Heart right ventricle (tissue), 16 donors: ENCODE results near the gene GHRH. TPM values are rescaled to one million over a fixed set of nuclear protein-coding genes. Genes with fewer than 3 reads are reported as not detected.

Experiments used
- ATAC-seq, 8 donors: fragments of 200-7000 bp; cut with Tn5 transposase; one replicate each; pipeline ENCODE4 v1.9.1; 2020; ENCODE audit warnings: mild to moderate bottlenecking in 8 of 8, moderate library complexity in 8 of 8, moderate number of reproducible peaks in 1 of 8
- DNase-seq, 2 donors: peaks; one replicate each; pipeline ENCODE4 v3.0.0-alpha.2; 2020
- H3K27ac ChIP-seq, 10 donors: fragments of 200-600 bp; sonication (generic) in 2 of 10; one replicate each; pipeline versions ENCODE4 v1.5.0 to v1.8.0; 2020 to 2022; ENCODE audit warnings: mild to moderate bottlenecking in 3 of 10
- H3K27me3 ChIP-seq, 7 donors: fragments of 200-600 bp; one replicate each; pipeline ENCODE4 v1.8.0; 2021 to 2022; ENCODE audit warnings: mild to moderate bottlenecking in 2 of 7
- H3K36me3 ChIP-seq, 9 donors: fragments of 200-600 bp; sonication (generic) in 1 of 9; one replicate each; pipeline versions ENCODE4 v1.5.0 to v1.8.0; 2020 to 2022; ENCODE audit warnings: mild to moderate bottlenecking in 2 of 9
- H3K4me1 ChIP-seq, 9 donors: fragments of 200-600 bp; sonication (generic) in 1 of 9; one replicate each; pipeline versions ENCODE4 v1.5.0 to v1.8.0; 2020 to 2022; ENCODE audit warnings: mild to moderate bottlenecking in 4 of 9
- H3K4me3 ChIP-seq, 10 donors: fragments of 200-600 bp; sonication (generic) in 2 of 10; one replicate each; pipeline versions ENCODE4 v1.5.0 to v1.8.0; 2020 to 2022; ENCODE audit warnings: mild to moderate bottlenecking in 7 of 10, moderate library complexity in 2 of 10
- H3K9me3 ChIP-seq, 11 donors: fragments of 200-600 bp in 10 of 11; sonication (generic) in 2 of 11; one replicate each; pipeline versions ENCODE4 v1.5.0 to v1.8.0; 2013 to 2022; ENCODE audit warnings: mild to moderate bottlenecking in 2 of 11, control low read depth in 1 of 11, moderate library complexity in 1 of 11
- CTCF ChIP-seq, 9 donors: fragments of 200-600 bp; sonication (generic) in 2 of 9; IDR thresholded peaks; one replicate each; pipeline versions ENCODE4 v1.5.0 to v1.8.0; 2021 to 2022; ENCODE audit warnings: antibody characterized with exemption in 9 of 9, mild to moderate bottlenecking in 5 of 9, moderate library complexity in 1 of 9
- WGBS, 2 donors: extraction: QIAGEN DNeasy Blood & Tissue Kit; methylation state at CpG; one replicate each; pipeline ENCODE4 v1.1.7; 2013; ENCODE audit warnings: inconsistent platforms in 1 of 2; 5-methylcytosine and 5-hydroxymethylcytosine counted together
- intact Hi-C, 10 donors: fragments of 100-400 bp; cut with DNase I; formaldehyde crosslinking; loops; one replicate each; pipeline versions ENCODE4 v1.11.1 to v1.14.2; 2022
- polyA plus RNA-seq, 2 donors: library from polyadenylated mRNA; stranded (reverse); fragments of 200-250 nt; gene quantifications; one replicate each; pipeline ENCODE4 v1.2.3, GENCODE V29; 2013
- total RNA-seq, 10 donors: library from RNA; stranded (reverse); fragmentation: NEBNext Ultra II Directional in 3 of 10; extraction: Animal tissue kit (Norgen Biotek cat#: 25700) in 3 of 10; gene quantifications; one replicate each; pipeline versions ENCODE4 v1.2.1 to v1.2.4, GENCODE V29; 2021 to 2023
- donor health status: Arrhythmogenic right ventricular cardiomyopathy.
- donor health status: ischemic (EF 13 %, LVEDD 7.1; RV severe dilation, severe dysfunction).
- donor health status: healthy with polysubstance abuse.
- donor health status: DM: no; HTN: yes; CAD: no.
- donor health status: DM: no; HTN: no; CAD: no.
- donor health status: ischemic (EF 25% LVEDD 6.9; RV normal size, moderate dysfunction).
- donor health status: ischemic (EF 25% LVEDD 5.7; RV mildly dilated, moderate dysfunction).
- donor health status: healthy.
- donor health status: DM: yes; HTN: yes; CAD: no.
- donor health status: Ischemic cardiomyopathy.
- donor health status: ischemic (EF 35%, LVEDD 5.7; RV mildly dilated, moderate dysfunction).
- donor health status: nonischemic (EF 11% LVEDD 7.7; RV severe dilation, severe dysfunction).
- donor health status: DM: yes; HTN: yes; CAD: no.
- donor health status: PGD.
- donor health status: ischemic (EF 29% LVEDD 5.4; RV normal size, mild dysfunction).
- donor health status: nonischemic (EF 23%, LVEDD 6.1; RV moderate dilation, normal function).

The GHRH gene
- total and polyA plus RNA-seq, 12 donors = 0.85 to 2.5 (median 1.8) TPM; not detected in 9

GRCh38 chr20:37273988-37274387 lies 12.4 kb upstream of the GHRH start:
- H3K4me3 ChIP-seq = no peak overlapping the region
- 100% methylated on average over 1 of the region's 1 CpG for WGBS, 2 donors
- TF ChIP-seq CTCF (IDR thresholded peaks at IDR 0.05) = no peak
- intact Hi-C loops = loop anchor here in 3 of 10 donors (2.0 to 5.0 kb wide), 4 partner anchors 108 to 261 kb away; no protein-coding TSS in a partner anchor
- H3K27me3 ChIP-seq = no peaks in the 10 kb centered on the region
- DNase-seq (no peak), ATAC-seq (no peak)
- H3K27ac ChIP-seq = peak overlapping the region in 1 of 10 donors; percentile 58
- no peaks in the 10 kb centered on the region for H3K36me3 ChIP-seq
- H3K4me1 ChIP-seq = peaks cover 0 to 44% (median 8%) of the 10 kb centered on the region in 9 donors
- H3K9me3 ChIP-seq = no peaks in the 10 kb centered on the region

- H3K27me3 ChIP-seq = no peaks in the 10 kb centered on the region
- DNase-seq = no peak
- intact Hi-C loops = loop anchor here in 3 of 10 donors (2.0 to 5.0 kb wide), 4 partner anchors 111 to 263 kb away; no protein-coding TSS in a partner anchor
- H3K4me1 ChIP-seq = peaks cover 0 to 31% (median under 1%) of the 10 kb centered on the region in 9 donors
- no peaks in the 10 kb centered on the region for H3K9me3 ChIP-seq
- WGBS, 2 donors = 84 to 90% methylated on average over 3 of the region's 3 CpGs
- TF ChIP-seq CTCF (IDR thresholded peaks at IDR 0.05) = no peak
- H3K4me3 ChIP-seq = no peak overlapping the region
- ATAC-seq = no peak
- H3K36me3 ChIP-seq = no peaks in the 10 kb centered on the region
- peak overlapping the region in 1 of 10 donors; percentile 82 for H3K27ac ChIP-seq
Observed at GRCh38 chr20:37271421-37271768, 9.8 kb upstream of the GHRH start.

- H3K27ac ChIP-seq = peak overlapping the region in 2 of 10 donors; percentile 9 to 82
- ATAC-seq (peak in 6 of 8 donors; percentile 19 to 65 (median 30)), DNase-seq (no peak)
- H3K4me3 ChIP-seq = no peak overlapping the region
- TF ChIP-seq CTCF (IDR thresholded peaks at IDR 0.05) = no peak
- H3K27me3 ChIP-seq = no peaks in the 10 kb centered on the region
- no peaks in the 10 kb centered on the region for H3K36me3 ChIP-seq
- intact Hi-C loops = loop anchor here in 3 of 10 donors (2.0 to 5.0 kb wide), 4 partner anchors 112 to 264 kb away; no protein-coding TSS in a partner anchor
- no peaks in the 10 kb centered on the region for H3K9me3 ChIP-seq
- H3K4me1 ChIP-seq = peaks cover 0 to 25% (median 0%) of the 10 kb centered on the region in 9 donors
- 88% methylated on average over 12 of the region's 12 CpGs for WGBS, 2 donors
Observed at GRCh38 chr20:37270576-37271420, 9.2 kb upstream of the GHRH start.

GRCh38 chr20:37267667-37268313 lies 6.2 kb upstream of the GHRH start:
- WGBS, 2 donors = 52 to 61% methylated on average over 15 of the region's 15 CpGs
- no peaks in the 10 kb centered on the region for H3K36me3 ChIP-seq
- ATAC-seq (no peak), DNase-seq (no peak)
- peaks cover 0 to 14% (median 0%) of the 10 kb centered on the region in 9 donors for H3K4me1 ChIP-seq
- H3K27me3 ChIP-seq = peaks cover 0 to 6% (median 0%) of the 10 kb centered on the region in 7 donors
- no peak overlapping the region for H3K4me3 ChIP-seq
- no peak for TF ChIP-seq CTCF (IDR thresholded peaks at IDR 0.05)
- intact Hi-C loops = loop anchor here in 6 of 10 donors (2.0 to 10.0 kb wide), 4 partner anchors 63 to 267 kb away; no protein-coding TSS in a partner anchor
- no peak overlapping the region for H3K27ac ChIP-seq
- H3K9me3 ChIP-seq = no peaks in the 10 kb centered on the region
